ENCODE measurements around the gene DEFB127. TPM values are rescaled to one million over a fixed set of nuclear protein-coding genes. Genes with fewer than 3 reads are reported as not detected.

The DEFB127 gene
- total and polyA plus RNA-seq, 2 of the 8 experiments (the other 6 are each of a cell fraction or from before 2014, with no cell fraction given), result not detected

- Histone ChIP-seq H4K8ac (ENCODE audit: extremely low read depth, insufficient read depth, low read length) (no peak overlapping the region), H3K9me3 (ENCODE audit: insufficient read depth in 2 of 2, low read depth in 1 of 2, low read length in 1 of 2) (peaks cover 40 to 46% of the 10 kb centered on the region in 2 experiments; a peak in 3 of 4 replicates), H2BK120ac (replicated peaks; ENCODE audit: low read depth, low read length) (no peak overlapping the region), H2AK5ac (ENCODE audit: low read depth, low read length) (no peak overlapping the region), H3K4me2 (ENCODE audit: insufficient read depth in 1 of 2, low read depth in 2 of 2, low read length in 2 of 2) (no peak overlapping the region), H3K9ac (replicated peaks in 1 of 4; ENCODE audit: extremely low read depth in 1 of 4, low read depth in 3 of 4, low read length in 3 of 4) (no peak overlapping the region), H3K23me2 (ENCODE audit: low read depth, low read length) (no peaks in the 10 kb centered on the region), H3K14ac (ENCODE audit: insufficient read length) (no peak overlapping the region), H3K27ac (ENCODE audit: low read depth, low read length) (no peak overlapping the region), H2BK15ac (ENCODE audit: low read length) (no peak overlapping the region), H4K20me1 (replicated peaks in 1 of 2; ENCODE audit: control insufficient read depth in 1 of 2, insufficient read depth in 2 of 2, low read length in 2 of 2) (no peaks in the 10 kb centered on the region), H3K36me3 (ENCODE audit: control insufficient read depth in 2 of 4, insufficient read depth in 4 of 4, low read length in 3 of 4) (no peaks in the 10 kb centered on the region), H4K5ac (ENCODE audit: insufficient read length, low read depth, low read length) (no peak overlapping the region), H2BK12ac (ENCODE audit: low read depth, low read length) (no peak overlapping the region), H4K91ac (replicated peaks; ENCODE audit: insufficient read length, low read length) (no peak overlapping the region), H3K4me3 (ENCODE audit: extremely low read depth in 1 of 4, insufficient read depth in 2 of 4, low read depth in 3 of 4, low read length in 4 of 4) (no peak overlapping the region), H3K79me1 (ENCODE audit: low read depth, low read length) (no peaks in the 10 kb centered on the region), H3K56ac (replicated peaks; ENCODE audit: insufficient read length, low read depth, low read length) (no peak overlapping the region), H2BK20ac (ENCODE audit: low read length) (no peak overlapping the region), H3K18ac (ENCODE audit: extremely low read depth, low read length) (no peak overlapping the region), H3K27me3 (replicated peaks in 1 of 4; ENCODE audit: control insufficient read depth in 3 of 4, extremely low read depth in 1 of 4, insufficient read depth in 3 of 4, low read length in 3 of 4) (no peaks in the 10 kb centered on the region), H3K79me2 (ENCODE audit: control insufficient read depth in 1 of 2, insufficient read depth in 2 of 2, low read length in 2 of 2) (no peaks in the 10 kb centered on the region), H3K23ac (ENCODE audit: insufficient read length) (no peak overlapping the region), H2AFZ (ENCODE audit: low read length) (no peak overlapping the region), H3K4ac (replicated peaks; ENCODE audit: insufficient read length, low read depth, low read length) (no peak overlapping the region), H3K4me1 (replicated peaks in 1 of 4; ENCODE audit: control insufficient read depth in 3 of 4, insufficient read depth in 4 of 4, low read length in 3 of 4) (no peaks in the 10 kb centered on the region), H2BK5ac (ENCODE audit: low read depth, low read length) (no peak overlapping the region)
- CTCF ChIA-PET (ENCODE audit: partially characterized antibody), result no interaction called here
- TF ChIP-seq TCF12 (IDR thresholded peaks at IDR 0.05; ENCODE audit: low read depth, low read length) (no peak), NRF1 (IDR thresholded peaks at IDR 0.05; ENCODE audit: low read depth, low read length) (no peak), BCL11A (IDR thresholded peaks at IDR 0.05; ENCODE audit: low read depth in 2 of 2, low read length in 2 of 2) (no peak), ASH2L (IDR thresholded peaks at IDR 0.05; ENCODE audit: low read length) (no peak)
- TF ChIP-seq, protein P1, sequence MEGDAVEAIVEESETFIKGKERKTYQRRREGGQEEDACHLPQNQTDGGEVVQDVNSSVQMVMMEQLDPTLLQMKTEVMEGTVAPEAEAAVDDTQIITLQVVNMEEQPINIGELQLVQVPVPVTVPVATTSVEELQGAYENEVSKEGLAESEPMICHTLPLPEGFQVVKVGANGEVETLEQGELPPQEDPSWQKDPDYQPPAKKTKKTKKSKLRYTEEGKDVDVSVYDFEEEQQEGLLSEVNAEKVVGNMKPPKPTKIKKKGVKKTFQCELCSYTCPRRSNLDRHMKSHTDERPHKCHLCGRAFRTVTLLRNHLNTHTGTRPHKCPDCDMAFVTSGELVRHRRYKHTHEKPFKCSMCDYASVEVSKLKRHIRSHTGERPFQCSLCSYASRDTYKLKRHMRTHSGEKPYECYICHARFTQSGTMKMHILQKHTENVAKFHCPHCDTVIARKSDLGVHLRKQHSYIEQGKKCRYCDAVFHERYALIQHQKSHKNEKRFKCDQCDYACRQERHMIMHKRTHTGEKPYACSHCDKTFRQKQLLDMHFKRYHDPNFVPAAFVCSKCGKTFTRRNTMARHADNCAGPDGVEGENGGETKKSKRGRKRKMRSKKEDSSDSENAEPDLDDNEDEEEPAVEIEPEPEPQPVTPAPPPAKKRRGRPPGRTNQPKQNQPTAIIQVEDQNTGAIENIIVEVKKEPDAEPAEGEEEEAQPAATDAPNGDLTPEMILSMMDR (IDR thresholded peaks at IDR 0.05; ENCODE audit: control extremely low read depth in 1 of 3, insufficient read depth in 1 of 3, low read depth in 1 of 3, low read length in 3 of 3), result no peak
- no peak for FAIRE-seq
- POLR2A ChIA-PET (ENCODE audit: partially characterized antibody), result no interaction called here
- 62% methylated on average over 2 of the region's 2 CpGs; no CpG with 5 or more reads in 1 of the 2 experiments for WGBS, 2 experiments (ENCODE audit: extremely low coverage in 1 of 2, insufficient coverage in 1 of 2, insufficient read length in 1 of 2, insufficient replicate concordance in 2 of 2, low coverage in 1 of 2, low lambda C conversion rate in 2 of 2, missing lambda C conversion rate in 1 of 2)
- no peak for DNase-seq (ENCODE audit: low read depth in 1 of 2, low spot score in 2 of 2)
Observed at GRCh38 chr20:187733-188132, 30.5 kb downstream of the DEFB127 start.
